HG03039 (cell line): ENCODE measurements around the gene SURF2.
"Not testable (repeated sequence)": the region's sequence is repeated elsewhere in the genome, so short reads cannot be mapped to it uniquely, and the experiment has no call there.

ENCODE experiments used
- ATAC-seq: cut with Tn5 transposase; IDR thresholded peaks from one replicate; pipeline ENCODE4 v1.9.1; 2021; ENCODE audit warnings: mild to moderate bottlenecking, moderate library complexity; ENCODE audit not compliant: unreplicated experiment

SURF2 gene

DNA sequence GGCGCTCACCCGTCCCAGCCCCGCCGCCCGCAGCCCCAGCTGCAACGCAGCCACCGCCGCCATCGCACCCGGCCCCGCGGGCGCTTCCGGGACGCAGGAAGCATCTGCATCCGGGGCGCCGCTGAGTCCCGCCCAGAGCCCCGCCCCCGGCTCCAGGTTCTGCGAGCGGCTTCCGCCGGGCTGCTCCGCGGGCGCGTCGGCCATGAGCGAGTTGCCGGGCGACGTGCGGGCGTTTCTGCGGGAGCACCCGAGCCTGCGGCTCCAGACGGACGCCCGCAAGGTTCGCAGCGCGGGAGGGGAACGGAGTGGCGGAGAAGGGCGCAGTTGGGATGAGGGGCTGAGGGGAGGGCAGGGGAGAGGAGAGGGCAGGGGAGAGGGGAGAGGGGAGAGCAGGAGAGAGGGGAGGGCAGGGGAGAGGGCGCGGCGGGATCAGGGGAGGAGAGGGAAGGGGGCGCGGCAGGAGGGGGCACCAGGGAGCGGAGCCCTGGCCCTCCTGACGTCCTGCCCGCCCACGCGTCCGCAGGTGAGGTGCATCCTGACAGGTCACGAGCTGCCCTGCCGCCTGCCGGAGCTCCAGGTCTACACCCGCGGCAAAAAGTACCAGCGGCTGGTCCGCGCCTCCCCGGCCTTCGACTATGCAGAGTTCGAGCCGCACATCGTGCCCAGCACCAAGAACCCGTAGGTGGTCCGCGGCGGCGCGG lies at the start of gene SURF2, which contains the start of gene SURF1:
TSS of gene SURF2 (plus strand) at position 160 of the 701 bp plus-strand sequence. CDS start at position 203, 43 bp downstream.
TSS of gene SURF1 (minus strand) at position 97 of the 701 bp plus-strand sequence. CDS start at position 63, 34 bp downstream.
- peak; percentile 52 for ATAC-seq

- no peak for ATAC-seq
Observed at GRCh38 chr9:133307301-133307700, 49.0 kb upstream of the SURF2 start.

DNA sequence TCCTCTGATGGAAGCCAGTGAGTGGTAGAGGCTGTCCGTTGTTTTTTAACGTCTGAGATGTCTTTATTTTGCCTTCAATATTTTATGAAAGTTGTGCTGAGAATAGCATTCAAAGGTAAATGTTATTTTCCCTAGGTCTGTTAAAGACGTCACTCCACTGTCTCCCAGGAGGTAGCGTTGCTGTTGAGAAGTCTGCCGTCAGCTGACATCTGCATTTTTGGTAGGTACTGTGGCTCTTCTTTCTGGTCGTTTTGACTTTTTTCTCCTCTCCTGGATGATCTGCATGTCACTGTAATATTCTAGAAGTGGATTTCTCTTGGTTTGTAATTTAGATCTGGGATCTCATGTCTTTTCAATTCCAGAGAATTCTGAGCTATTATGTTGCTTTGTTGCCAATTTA lies 46.7 kb upstream of the SURF2 start:
- no peak for ATAC-seq

- no peak for ATAC-seq
Observed at GRCh38 chr9:133315997-133316396, 40.4 kb upstream of the SURF2 start.

GRCh38 chr9:133317551-133317950 lies 38.8 kb upstream of the SURF2 start:
- not testable (repeated sequence) for ATAC-seq

DNA sequence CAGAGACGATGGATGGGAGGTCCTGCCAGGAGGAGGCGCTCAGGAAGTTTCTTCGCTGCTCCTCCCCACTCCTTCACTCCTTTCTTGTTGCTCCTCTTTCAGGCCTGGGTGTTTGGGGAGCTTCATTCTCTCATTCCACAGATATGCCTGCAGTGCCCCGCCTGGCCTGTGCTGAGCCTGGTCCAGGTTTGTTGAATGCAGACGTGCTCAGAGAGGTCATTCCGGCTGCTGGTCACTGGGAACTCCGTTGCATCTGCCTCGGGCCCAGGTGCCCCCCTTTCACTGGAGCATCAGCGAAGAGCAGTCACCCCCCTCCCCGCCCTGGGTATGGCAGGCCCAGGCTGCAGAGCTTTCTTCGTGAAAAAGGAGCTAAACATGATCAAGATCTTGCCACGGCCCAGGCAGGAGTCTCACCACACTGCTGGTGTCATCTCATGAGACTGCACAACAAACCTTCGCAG lies 35.9 kb upstream of the SURF2 start:
- no peak for ATAC-seq

- ATAC-seq: no peak
Observed at GRCh38 chr9:133321411-133321935, 34.9 kb upstream of the SURF2 start.

- no peak for ATAC-seq
Observed at GRCh38 chr9:133322701-133323100, 33.6 kb upstream of the SURF2 start.

DNA sequence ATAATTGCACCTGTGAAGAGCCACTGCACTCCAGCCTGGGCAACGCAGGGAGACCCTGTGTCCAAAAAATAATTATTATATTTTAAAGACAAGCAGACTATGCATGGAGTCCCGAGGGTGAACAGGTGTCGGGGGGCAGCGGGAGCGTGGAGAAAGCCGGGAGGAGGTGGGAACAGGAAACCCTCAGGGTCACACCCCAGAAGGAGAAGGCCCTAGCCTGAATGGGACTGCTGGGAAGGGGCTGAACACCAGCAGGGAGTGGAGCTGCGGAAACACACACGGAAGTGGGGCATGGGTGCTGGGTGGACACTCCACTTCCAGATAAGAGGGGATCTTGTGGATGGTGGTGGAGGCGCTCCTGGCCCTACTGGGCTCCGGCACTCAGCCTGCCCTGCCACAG lies 33.1 kb upstream of the SURF2 start:
- ATAC-seq: no peak

DNA sequence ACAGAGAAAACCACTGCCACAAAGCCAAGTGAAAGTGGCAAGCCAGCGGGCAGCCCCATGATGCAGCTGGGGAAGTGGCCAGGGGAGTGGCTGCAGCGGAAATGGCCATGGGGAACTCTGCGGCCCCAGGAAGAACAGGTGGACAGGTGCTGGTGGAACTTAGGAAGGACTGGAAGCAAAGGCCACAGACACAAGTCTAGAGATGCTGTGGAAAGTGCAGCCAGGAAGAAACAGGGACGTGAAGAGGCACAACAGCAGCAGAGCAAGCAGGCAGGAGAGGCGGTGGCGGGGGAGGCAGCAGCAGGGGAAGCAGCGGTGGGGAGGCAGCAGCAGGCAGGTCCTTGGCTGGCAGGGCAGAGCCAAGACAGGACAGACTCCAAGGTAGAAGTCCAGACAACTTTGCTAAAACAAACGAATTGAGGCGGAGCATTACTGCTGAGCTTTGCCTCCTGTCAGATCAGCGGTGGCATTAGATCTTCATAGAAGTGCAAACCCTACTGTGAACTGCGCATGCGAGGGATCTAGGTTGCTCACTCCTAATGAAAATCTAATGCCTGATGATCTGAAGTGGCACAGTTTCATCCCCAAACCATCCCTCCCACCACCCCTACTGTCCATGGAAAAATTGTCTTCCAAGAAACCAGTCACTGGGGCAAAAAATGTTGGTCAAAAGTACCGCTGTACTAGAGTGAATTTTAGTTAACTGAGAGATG lies 32.2 kb upstream of the SURF2 start:
- no peak for ATAC-seq

DNA sequence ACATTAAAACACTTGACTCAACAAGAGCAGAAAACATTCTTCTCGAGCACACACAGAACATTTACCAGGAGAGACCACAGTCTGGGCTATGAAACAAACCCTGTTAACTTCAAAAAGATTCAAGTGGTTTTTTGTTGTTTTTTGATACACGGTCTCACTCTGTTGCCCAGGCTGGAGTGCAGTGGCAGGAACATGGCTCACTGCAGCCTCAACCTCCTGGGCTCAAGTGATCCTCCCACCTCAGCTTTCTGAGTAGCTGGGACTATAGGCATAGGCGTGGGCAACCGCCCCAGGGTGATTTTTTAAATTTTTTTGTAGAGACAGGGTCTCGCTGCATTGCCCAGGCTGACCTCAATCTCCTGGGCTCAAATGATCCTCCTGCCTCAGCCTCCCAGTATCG lies 29.3 kb upstream of the SURF2 start:
- not testable (repeated sequence) for ATAC-seq

DNA sequence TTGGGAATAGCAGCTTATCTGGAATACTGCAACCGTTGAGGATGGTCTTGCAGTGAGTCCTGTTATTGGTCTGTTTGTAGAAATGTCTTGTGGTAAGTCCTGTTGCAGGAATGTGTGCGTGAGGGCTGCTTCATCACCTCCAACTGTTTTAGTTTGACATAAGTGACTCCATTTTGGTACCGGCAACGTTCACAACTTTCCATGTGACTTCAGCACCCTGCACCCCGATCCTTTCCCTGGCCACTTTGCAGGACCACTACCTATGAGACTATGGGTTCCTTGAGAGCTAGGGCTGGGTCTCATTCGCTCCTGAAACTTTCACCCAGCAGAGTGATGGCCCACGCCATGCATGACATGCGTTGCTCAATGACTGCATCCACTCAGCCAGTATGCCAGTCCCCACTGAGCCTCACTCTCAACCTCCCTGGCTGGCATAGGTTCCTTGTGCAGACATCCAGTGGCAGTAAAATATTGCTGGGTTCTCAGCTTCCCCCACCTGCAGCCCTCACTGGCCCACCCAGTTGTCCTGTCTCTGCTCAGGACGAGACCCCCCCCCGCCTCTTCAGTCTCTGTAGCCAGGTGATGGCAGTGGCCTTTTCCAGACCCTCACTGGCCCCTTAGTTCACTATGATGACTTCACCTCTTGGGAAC lies 28.4 kb upstream of the SURF2 start:
- no peak for ATAC-seq

GRCh38 chr9:133329306-133330156 lies 26.8 kb upstream of the SURF2 start:
- ATAC-seq: not testable (repeated sequence)

DNA sequence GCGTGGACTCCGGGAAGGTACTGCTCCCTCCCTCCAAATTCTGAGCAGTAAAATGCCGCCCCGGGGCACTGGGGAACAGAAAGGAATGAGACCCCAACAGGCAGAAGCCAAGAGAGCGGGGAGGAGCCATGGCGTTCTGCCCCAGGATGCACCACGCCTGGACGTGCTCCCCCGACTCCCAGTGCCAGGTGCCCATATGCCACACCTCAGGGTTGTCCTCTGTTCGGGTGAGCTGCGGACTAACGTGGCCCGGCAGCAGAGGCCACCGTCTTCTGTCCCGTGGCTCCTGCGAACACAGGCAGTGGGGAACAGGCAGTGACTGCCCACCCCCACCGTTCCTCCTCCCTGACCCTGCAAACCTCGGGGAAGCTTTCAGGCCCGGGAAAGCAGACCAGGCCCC lies 25.1 kb upstream of the SURF2 start:
- no peak for ATAC-seq

DNA sequence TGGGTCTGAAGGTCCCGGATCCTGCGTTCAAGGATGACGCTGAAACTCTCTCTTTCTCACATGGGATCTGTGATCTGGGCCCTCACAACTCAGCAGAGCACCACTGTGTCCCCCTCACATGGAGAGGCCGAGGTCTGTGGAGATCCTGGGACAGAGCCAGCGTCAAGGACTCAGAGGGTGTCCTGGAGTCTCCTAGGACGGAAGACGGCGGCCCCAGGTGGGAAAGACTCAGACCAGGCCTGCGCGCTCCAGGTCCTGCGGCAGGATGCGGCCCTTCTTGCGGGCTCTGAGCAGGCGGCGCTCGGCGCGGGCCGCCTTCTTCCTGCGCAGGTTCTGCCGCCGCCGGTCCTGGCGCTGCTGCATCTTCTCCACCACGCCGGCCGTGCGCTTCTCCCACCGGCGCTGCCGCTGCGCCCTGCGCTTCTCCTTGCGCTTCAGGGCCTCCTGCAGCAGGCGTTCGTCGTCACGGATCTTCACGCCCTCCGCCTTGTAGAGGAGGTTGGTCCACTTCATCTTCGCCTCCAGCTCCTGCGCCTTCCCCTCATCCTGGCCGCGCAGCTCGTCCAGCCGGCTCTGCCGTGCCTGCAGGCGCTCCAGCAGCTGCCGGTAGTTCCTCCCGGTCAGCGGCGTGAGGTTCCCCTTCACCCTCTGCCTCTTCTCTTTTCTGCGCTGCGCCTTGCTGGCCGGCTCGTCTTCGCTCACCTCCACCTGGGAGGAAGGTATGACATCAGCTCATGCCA lies 24.5 kb upstream of the SURF2 start:
- no peak for ATAC-seq

DNA sequence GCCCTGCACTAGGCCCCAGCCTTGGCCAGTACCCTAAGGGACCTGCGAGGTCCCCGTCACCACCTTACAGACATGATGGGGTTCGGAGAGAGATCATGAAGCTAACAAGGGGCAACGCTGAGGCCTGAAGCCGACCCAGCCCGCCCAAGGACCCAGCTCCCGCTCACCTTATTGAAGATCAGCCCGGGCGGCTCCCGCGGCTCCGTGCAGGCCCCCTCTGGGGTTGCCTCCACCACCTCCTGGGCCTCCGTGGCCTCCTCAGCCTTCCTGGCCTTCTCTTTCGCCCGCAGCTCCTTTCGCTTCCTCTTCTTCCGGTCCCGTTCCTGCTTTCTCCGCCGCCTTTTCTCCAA lies 24.0 kb upstream of the SURF2 start:
- no peak for ATAC-seq

DNA sequence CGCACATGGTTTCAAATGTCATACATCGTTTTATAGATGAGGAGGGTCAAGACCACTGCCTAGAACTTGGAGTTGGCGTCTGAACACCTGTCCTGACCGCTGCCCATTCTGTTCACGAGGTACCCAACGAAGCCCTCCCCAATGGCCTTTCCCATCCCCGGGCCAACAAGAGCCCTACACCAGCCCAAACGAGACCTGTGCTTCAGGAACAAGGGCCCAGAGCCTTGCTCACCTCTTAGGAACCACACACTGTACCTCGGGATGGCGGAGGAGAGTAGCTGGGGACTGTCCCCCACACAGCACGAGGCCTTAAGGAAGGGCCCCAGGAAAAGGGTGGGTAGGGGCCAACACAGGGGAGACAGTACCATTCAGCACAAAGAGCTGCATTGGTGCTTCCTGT lies 23.3 kb upstream of the SURF2 start:
- ATAC-seq: no peak

DNA sequence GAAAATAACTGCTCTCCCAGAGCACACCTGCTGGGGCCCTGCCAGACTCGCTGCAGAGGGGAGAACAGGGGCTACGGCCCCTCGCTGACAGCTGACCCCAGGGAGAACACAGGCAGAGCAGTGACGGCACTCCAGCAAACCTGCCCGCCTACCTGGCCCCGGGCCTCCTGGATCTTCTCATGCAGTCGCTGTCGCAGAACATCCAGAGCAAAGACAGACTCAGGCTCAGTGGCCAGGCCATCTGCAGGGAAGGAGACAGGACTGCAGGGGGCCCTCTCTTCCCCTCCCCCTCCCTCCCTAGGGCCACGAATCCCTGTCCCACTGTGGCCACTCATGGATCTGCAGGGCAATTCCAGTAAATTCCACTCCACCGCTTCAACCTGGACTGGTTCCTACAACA lies 22.8 kb upstream of the SURF2 start:
- ATAC-seq: no peak

DNA sequence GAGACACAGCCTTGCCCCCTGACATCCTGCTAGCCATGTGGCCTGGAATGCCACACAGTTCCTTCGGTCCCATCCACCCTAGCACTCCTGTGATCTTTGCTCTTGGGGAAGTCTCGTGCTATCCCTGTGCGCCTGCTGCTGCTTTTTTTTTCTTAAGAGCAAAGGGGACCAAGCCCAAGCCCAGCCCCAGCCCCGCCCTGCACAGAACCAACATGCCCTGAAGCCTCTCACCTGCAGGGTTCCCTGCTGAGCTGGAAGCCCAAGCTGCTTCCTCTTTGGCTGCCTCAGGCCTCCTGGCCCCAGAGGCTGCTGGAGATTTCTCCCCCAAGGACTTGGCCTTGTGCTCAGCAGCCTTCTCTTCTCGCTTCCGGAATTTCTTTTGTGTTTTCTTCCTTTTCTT lies 22.2 kb upstream of the SURF2 start:
- no peak for ATAC-seq

DNA sequence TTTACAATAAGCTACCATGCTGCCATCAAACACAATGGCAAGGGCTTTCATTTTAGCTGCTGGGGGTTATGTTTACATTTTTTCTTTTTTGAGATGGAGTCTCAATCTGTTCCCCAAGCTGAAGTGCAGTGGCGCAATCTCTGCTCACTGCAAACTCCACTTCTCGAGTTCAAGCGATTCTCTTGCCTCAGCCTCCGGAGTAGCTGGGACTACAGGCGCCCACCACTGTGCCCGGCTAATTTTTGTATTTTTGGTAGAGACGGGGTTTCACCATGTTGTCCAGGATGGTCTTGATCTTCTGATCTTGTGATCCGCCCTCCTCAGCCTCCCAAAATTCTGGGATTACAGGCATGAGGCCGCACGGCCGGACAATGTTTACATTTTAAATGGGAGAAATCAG lies 21.5 kb upstream of the SURF2 start:
- ATAC-seq: not testable (repeated sequence)
